Measurements from ENCODE around the gene KERA.

The KERA gene

GRCh38 chr12:91080041-91080440 is 22.2 kb upstream of the KERA start:
- H3K27me3 ChIP-seq (ENCODE audit: insufficient read depth, poor library complexity, severe bottlenecking) = no peaks in the 10 kb centered on the region
- no peaks in the 10 kb centered on the region for H3K36me3 ChIP-seq (ENCODE audit: low read depth)
- no peak overlapping the region for H3K27ac ChIP-seq (ENCODE audit: poor library complexity, severe bottlenecking)
- no peak overlapping the region for H3K4me3 ChIP-seq (ENCODE audit: severe bottlenecking)
- H3K4me1 ChIP-seq (ENCODE audit: insufficient read depth, poor library complexity, severe bottlenecking) = no peaks in the 10 kb centered on the region
- ATAC-seq (ENCODE audit: low read depth) (no peak), DNase-seq (ENCODE audit: low spot score) (no peak)
- TF ChIP-seq, protein P1, sequence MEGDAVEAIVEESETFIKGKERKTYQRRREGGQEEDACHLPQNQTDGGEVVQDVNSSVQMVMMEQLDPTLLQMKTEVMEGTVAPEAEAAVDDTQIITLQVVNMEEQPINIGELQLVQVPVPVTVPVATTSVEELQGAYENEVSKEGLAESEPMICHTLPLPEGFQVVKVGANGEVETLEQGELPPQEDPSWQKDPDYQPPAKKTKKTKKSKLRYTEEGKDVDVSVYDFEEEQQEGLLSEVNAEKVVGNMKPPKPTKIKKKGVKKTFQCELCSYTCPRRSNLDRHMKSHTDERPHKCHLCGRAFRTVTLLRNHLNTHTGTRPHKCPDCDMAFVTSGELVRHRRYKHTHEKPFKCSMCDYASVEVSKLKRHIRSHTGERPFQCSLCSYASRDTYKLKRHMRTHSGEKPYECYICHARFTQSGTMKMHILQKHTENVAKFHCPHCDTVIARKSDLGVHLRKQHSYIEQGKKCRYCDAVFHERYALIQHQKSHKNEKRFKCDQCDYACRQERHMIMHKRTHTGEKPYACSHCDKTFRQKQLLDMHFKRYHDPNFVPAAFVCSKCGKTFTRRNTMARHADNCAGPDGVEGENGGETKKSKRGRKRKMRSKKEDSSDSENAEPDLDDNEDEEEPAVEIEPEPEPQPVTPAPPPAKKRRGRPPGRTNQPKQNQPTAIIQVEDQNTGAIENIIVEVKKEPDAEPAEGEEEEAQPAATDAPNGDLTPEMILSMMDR (IDR thresholded peaks at IDR 0.05; ENCODE audit: poor library complexity, severe bottlenecking) = no peak
- no peaks in the 10 kb centered on the region for H3K9me3 ChIP-seq (ENCODE audit: severe bottlenecking)

DNA sequence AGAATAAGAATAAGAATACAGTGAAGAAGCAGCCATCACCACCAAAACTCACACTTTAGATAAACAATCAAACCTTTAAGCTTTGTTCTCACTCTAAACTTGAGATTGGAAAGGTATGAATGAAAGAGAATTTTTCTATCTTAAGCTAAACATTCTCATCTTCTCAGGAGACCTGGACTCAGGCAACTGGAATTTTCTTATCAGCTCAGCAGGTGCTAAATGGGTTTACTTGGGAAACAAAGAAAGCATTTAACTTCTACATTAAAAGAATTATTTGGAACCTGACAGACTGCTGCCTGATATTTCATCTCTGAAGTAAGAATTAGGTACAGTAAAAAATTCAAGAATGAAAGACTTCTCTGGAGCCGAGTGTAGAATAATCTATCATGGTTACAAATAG is 20.7 kb upstream of the KERA start:
- Histone ChIP-seq H3K36me3 (ENCODE audit: low read depth) (no peaks in the 10 kb centered on the region), H3K27me3 (ENCODE audit: insufficient read depth, poor library complexity, severe bottlenecking) (no peaks in the 10 kb centered on the region), H3K27ac (ENCODE audit: poor library complexity, severe bottlenecking) (no peak overlapping the region), H3K9me3 (ENCODE audit: severe bottlenecking) (no peaks in the 10 kb centered on the region), H3K4me1 (ENCODE audit: insufficient read depth, poor library complexity, severe bottlenecking) (no peaks in the 10 kb centered on the region), H3K4me3 (ENCODE audit: severe bottlenecking) (no peak overlapping the region)
- no peak for ATAC-seq (ENCODE audit: low read depth)
- TF ChIP-seq, protein P1 (IDR thresholded peaks at IDR 0.05; ENCODE audit: poor library complexity, severe bottlenecking) = no peak
- no peak for DNase-seq (ENCODE audit: low spot score)

- ATAC-seq (ENCODE audit: low read depth) = no peak
- TF ChIP-seq, protein P1 (IDR thresholded peaks at IDR 0.05; ENCODE audit: poor library complexity, severe bottlenecking) = no peak
Measured at GRCh38 chr12:91077228-91077954, 19.6 kb upstream of the KERA start.

GRCh38 chr12:91074851-91075250 is 17.0 kb upstream of the KERA start:
- H3K27me3 ChIP-seq (ENCODE audit: insufficient read depth, poor library complexity, severe bottlenecking) = no peaks in the 10 kb centered on the region
- no peaks in the 10 kb centered on the region for H3K4me1 ChIP-seq (ENCODE audit: insufficient read depth, poor library complexity, severe bottlenecking)
- ATAC-seq (ENCODE audit: low read depth) (no peak), DNase-seq (ENCODE audit: low spot score) (no peak)
- H3K36me3 ChIP-seq (ENCODE audit: low read depth) = no peaks in the 10 kb centered on the region
- no peaks in the 10 kb centered on the region for H3K9me3 ChIP-seq (ENCODE audit: severe bottlenecking)
- no peak overlapping the region for H3K4me3 ChIP-seq (ENCODE audit: severe bottlenecking)
- H3K27ac ChIP-seq (ENCODE audit: poor library complexity, severe bottlenecking) = no peak overlapping the region
- TF ChIP-seq, protein P1 (IDR thresholded peaks at IDR 0.05; ENCODE audit: poor library complexity, severe bottlenecking) = no peak

More at GRCh38 chr12:91077228-91077954, 19.6 kb upstream of the KERA start:
- H3K4me3 ChIP-seq (ENCODE audit: severe bottlenecking) = no peak overlapping the region
- no peaks in the 10 kb centered on the region for H3K36me3 ChIP-seq (ENCODE audit: low read depth)
- H3K4me1 ChIP-seq (ENCODE audit: insufficient read depth, poor library complexity, severe bottlenecking) = no peaks in the 10 kb centered on the region
- H3K27me3 ChIP-seq (ENCODE audit: insufficient read depth, poor library complexity, severe bottlenecking) = no peaks in the 10 kb centered on the region
- H3K9me3 ChIP-seq (ENCODE audit: severe bottlenecking) = no peaks in the 10 kb centered on the region
- no peak for DNase-seq (ENCODE audit: low spot score)
- no peak overlapping the region for H3K27ac ChIP-seq (ENCODE audit: poor library complexity, severe bottlenecking)

DNA sequence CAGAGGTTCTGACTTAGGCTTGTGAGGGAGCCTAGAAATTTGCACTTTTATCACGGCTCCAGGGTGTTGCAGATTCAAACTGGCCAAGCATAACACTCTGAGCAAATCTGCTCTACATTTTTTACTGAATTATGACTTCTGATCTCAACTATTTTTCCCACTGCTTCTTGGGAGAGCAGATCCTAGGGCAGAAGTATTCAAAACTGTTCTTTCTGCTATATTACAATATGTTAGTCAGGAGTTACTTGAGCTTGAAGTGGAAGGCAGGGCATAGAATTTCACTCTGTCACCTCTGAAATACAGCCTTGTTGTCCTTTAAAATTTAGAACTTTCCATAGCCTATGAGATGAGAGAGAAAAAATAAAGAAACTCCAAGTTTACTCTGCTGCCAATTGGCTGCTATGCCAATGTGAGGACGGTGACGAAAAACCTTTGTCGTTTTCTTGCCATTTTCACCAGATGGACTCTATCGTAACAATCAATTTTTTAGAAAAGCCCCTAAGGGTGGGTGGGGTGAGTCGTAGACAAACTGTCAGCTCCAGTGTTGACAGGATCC is 16.4 kb upstream of the KERA start:
- Histone ChIP-seq H3K36me3 (ENCODE audit: low read depth) (no peaks in the 10 kb centered on the region), H3K4me1 (ENCODE audit: insufficient read depth, poor library complexity, severe bottlenecking) (no peaks in the 10 kb centered on the region), H3K27ac (ENCODE audit: poor library complexity, severe bottlenecking) (no peak overlapping the region), H3K4me3 (ENCODE audit: severe bottlenecking) (no peak overlapping the region), H3K9me3 (ENCODE audit: severe bottlenecking) (no peaks in the 10 kb centered on the region), H3K27me3 (ENCODE audit: insufficient read depth, poor library complexity, severe bottlenecking) (no peaks in the 10 kb centered on the region)
- ATAC-seq (ENCODE audit: low read depth) = no peak
- DNase-seq (ENCODE audit: low spot score) = no peak
- TF ChIP-seq, protein P1 (IDR thresholded peaks at IDR 0.05; ENCODE audit: poor library complexity, severe bottlenecking) = no peak
